ENCODE results near the gene COL4A2.
"Not testable (repeated sequence)": the region's sequence is repeated elsewhere in the genome, so short reads cannot be mapped to it uniquely, and the experiment has no call there.

COL4A2 gene

GRCh38 chr13:110445722-110446574, 138.9 kb downstream of the COL4A2 start:
- DNase-seq, result no peak

DNA sequence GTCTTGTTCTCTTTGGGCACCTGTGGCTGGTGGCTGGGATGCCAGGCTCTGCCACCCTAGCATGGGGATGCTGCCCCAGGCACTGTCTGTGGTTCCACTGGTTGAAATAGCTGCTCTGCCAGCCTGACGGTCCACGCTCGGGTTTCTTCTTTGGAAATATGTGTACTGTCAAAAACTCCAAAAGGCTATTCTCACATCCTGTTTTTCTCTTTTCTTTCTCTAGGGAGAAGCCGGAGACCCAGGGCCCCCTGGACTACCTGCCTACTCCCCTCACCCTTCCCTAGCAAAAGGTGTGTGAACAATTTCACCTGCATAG, 139.4 kb downstream of the COL4A2 start:
- DNase-seq, result no peak

DNA sequence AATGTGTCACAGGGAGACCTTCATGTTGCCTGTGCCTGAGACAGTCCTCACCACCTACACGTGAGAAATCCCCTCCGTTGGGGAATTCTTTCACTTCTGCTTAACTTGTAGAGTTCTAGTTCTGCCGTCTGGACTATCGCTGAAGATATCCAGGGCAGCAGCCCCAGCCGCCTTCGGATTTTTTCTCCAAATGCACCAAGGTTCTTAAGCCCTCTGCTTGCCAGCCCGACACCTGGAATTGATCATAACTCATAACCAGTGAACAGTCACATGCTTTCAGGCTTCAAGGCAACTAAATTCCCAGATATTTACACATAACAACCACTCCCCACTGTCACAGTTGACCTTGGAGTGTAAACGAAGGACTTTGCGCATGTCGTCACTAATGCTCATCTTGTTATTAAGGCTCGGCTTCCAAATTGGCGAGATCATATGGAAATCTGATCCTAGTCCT, 140.0 kb downstream of the COL4A2 start:
- DNase-seq, result no peak

DNA sequence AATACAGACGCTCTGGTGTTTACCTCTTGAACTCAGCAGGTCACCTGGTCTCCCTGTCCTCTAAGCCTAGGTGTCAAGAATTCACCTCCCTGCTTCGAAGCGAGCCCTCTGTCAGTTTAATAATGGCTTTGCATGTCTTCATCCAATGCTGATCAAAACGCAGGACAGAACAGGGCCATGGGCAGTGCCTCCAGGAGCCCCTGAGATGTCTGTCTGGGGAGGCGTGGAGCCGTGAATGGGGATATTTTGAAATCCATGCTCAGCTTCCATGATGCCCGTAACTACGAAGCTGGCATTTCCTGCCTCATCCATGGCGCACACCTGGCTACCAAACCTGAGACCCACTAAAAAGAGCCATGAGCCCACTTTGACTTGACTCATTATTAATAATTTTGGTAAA, 140.7 kb downstream of the COL4A2 start:
- DNase-seq, result no peak

GRCh38 chr13:110448230-110448629, 141.1 kb downstream of the COL4A2 start:
- DNase-seq, result no peak

DNA sequence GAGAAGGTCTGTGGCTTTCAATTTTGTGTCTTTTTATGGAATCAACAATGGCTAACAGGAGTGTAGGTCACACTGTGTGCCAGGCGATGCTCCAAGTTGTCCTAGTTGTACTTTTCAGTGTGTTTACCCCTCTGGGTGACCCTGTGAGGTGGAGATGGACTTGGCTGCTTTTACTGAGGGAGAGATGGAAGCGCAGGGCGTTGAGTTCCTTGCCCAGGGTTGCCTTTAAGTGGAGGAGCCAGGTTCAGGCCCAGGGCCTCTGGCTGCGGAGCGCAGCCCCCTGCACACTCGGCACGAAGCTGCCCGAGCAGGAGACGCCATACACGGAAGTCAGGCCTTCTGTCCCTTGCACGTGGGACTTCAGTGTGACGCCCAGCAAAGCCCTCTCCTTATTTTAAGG, 141.6 kb downstream of the COL4A2 start:
- DNase-seq, result no peak

GRCh38 chr13:110449219-110450015, 142.3 kb downstream of the COL4A2 start:
- no peak for DNase-seq

DNA sequence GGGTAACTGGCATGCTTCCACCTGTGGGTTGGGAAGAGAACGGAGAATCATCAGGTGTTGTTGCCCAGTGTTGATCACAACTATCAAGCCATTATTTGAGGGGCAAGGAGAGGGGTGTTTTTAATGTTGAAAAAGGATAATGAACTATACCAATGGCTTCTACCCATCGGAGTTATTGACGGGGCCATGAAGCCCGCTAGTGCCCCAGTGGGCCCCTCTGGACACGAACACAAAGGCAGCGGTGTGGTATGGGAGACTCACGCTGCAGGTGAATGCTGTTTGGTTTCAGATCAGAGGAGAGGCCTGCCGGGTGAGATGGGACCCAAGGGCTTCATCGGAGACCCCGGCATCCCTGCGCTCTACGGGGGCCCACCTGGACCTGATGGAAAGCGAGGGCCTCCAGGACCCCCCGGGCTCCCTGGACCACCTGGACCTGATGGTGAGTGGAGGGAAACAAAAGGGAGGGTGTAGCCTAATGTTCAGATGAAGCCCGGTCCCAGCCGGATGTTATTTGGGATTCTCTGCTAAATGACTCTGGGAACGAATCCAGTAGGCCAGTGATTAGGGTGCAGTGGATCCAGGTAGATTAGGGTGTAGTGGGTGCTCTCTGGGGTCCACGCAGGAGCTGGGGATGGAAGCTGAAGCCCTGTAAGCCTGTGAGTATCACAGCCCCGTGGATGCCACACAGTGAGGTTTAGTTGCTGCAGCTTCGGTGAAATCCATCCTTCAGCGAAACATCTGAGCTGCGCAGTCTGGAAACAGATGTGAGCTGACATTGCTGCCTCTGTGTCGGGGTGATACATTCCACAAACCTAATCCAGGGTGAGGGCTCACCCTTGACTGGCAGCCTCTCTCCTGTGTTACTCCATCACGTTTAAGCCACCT, 143.2 kb downstream of the COL4A2 start:
- no peak for DNase-seq

GRCh38 chr13:110450941-110451730, 144.1 kb downstream of the COL4A2 start:
- DNase-seq, result no peak

GRCh38 chr13:110453091-110453490, 146.0 kb downstream of the COL4A2 start:
- DNase-seq, result not testable (repeated sequence)

DNA sequence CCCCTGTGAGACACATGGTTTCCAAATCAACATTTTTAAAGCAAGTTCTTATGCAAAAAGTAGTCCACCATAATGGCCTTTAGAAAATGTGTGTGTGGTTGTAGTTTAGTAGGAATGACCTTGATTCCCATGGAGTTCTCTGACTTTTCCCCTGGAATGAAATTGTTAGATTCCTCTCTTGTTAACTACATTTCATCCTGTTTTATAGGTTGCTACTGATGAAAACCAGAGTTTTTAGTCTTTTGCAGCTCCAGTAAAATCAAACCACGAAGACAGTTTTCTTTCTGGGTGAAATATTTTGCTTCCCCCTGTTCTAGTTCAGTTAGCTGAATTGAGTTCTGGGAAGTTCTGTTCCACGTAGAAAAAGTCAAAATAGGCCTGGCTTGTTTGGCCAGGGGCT, 146.7 kb downstream of the COL4A2 start:
- no peak for DNase-seq

DNA sequence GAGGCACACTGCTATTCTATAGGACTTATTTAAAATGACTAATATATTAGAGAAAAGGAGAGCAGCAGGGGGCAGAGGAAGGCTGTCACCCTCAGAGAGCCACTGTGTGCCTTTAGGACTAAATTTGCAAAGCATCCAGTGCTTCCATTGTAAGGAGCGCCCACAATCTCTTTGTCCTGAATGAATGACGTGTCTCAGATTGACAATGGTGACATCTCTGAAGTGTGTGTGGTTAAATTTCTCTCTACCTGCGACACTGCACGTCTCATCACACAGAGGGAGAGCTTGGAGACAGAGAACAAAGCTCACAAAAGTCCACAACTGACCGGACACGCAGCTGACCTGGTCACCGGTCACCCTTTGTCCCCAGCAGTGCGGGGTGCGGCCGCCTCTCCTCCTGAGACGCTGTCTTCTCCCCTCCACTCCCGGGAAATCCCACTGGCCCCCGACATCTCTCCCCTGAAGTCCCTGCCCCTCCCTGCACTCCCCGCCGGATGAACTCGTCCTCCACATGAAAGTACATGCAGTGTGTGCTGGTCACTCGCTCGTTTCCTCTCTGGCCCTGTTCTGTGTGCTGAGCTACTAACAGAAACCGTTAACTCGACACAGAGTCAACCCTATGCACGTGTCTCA, 147.3 kb downstream of the COL4A2 start:
- no peak for DNase-seq

DNA sequence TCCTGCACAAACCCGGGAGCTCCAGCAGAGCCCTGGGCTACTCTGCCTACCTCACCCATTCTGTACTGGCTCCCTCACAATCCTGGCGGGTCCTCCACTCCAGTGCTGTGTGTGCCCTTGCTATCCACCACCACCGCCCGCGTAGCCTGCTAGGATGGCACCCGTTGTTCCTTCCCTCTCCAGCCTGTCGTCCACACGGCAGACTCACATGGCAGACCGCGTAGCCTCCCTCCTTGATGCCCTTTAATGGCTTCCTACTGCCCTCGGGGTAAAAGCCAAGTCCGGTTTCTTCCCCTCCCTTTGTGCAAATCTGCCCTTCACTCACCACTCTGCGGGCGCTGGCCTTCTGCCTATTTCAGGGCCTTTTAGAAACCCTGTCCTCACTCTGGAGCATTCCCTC, 147.9 kb downstream of the COL4A2 start:
- no peak for DNase-seq

GRCh38 chr13:110455444-110455843, 148.4 kb downstream of the COL4A2 start:
- DNase-seq, result no peak

GRCh38 chr13:110455941-110456340, 148.9 kb downstream of the COL4A2 start:
- DNase-seq, result no peak

- no peak for DNase-seq
These were observed 149.5 kb downstream of the COL4A2 start for GRCh38 chr13:110456550-110456949.

DNA sequence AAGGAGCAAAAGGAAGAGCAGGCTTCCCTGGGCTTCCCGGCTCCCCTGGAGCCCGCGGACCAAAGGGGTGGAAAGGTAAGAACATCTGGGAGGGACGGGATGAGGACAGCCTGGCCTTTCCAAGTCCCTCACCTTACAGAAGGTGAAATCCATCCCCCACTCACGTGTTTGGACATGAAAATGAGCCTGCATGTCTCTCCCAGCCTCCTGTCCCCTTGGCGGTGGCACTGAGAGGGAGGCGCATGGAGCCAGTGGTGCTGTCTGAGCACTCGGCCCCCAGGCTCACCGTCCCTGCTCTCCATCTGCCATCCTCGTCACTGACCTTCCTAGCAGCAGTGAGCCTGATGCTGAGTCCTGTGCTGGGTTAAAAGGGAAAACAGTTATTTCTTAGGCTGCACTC, 150.3 kb downstream of the COL4A2 start:
- DNase-seq, result no peak

- no peak for DNase-seq
These were observed 150.9 kb downstream of the COL4A2 start for GRCh38 chr13:110458017-110458416.

DNA sequence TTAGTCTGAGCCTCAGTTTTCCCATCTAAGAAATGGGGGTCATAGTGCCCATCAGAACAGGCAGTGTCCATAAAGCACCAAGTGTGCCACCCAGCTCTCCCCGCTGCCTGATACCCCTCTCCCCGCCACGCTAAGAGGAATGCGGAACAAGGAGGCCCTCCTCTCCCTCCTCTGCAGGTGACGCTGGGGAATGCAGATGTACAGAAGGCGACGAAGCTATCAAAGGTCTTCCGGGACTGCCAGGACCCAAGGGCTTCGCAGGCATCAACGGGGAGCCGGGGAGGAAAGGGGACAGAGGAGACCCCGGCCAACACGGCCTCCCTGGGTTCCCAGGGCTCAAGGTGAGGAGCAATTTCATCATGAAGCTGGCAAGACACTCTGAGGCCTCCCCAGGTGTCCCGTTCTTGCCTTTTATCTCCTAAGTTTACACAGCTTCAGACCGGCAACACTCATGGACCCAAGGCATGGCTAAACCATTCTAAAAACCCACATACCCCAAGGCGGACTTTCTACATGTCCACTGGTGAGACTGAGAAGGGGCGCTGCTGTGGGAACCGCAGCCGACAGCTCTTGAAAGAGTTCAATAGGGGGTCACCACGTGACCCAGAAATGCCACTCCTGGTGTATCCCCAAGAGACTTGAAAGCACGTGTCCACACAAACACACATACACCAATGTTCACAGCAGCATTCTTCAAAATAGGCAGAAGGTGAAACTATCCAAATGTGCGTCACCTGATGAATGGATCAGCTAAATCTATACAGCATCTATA, 151.7 kb downstream of the COL4A2 start:
- no peak for DNase-seq

GRCh38 chr13:110462091-110462490, 155.0 kb downstream of the COL4A2 start:
- no peak for DNase-seq

- no peak for DNase-seq
These were observed 156.1 kb downstream of the COL4A2 start for GRCh38 chr13:110463156-110463555.
